GM12878 (cell line): ENCODE measurements around the gene CEP126.

Source experiments
- FOXK2 ChIP-seq: fragments of 450-650 bp; IDR thresholded peaks from 2 replicates; pipeline ENCODE4 v1.6.1; 2017; ENCODE audit warnings: mild to moderate bottlenecking, moderate library complexity
- RBBP5 ChIP-seq: fragments of 200-600 bp; sonication (generic); conservative IDR thresholded peaks from 2 replicates; pipeline ENCODE4 v1.6.1; 2016

- TF ChIP-seq FOXK2 = no peak
- TF ChIP-seq RBBP5 = no peak
These were observed 90.5 kb downstream of the CEP126 start for GRCh38 chr11:102005306-102005705.
